Lower lobe of right lung (tissue), 2 donors: ENCODE results near the gene CALM3. TPM values are rescaled to one million over a fixed set of nuclear protein-coding genes. Genes with fewer than 3 reads are reported as not detected.

Experiments used
- ATAC-seq, 2 donors: fragments of 200-7000 bp; cut with Tn5 transposase; one replicate each; pipeline ENCODE4 v1.9.1; 2020 to 2022; ENCODE audit warnings: mild to moderate bottlenecking in 2 of 2, moderate library complexity in 2 of 2
- DNase-seq: peaks from one replicate; pipeline ENCODE4 v3.0.0-alpha.2; 2020
- H3K27ac ChIP-seq: fragments of 200-600 bp; one replicate; pipeline ENCODE4 v1.8.0; 2022
- H3K27me3 ChIP-seq: fragments of 200-600 bp; one replicate; pipeline ENCODE4 v1.8.0; 2022; ENCODE audit warnings: low read depth
- H3K36me3 ChIP-seq: fragments of 200-600 bp; one replicate; pipeline ENCODE4 v1.8.0; 2022; ENCODE audit warnings: mild to moderate bottlenecking
- H3K4me1 ChIP-seq: fragments of 200-600 bp; one replicate; pipeline ENCODE4 v1.8.0; 2022
- H3K4me3 ChIP-seq: fragments of 200-600 bp; one replicate; pipeline ENCODE4 v1.8.0; 2022; ENCODE audit warnings: mild to moderate bottlenecking
- H3K9me3 ChIP-seq: fragments of 200-600 bp; one replicate; pipeline ENCODE4 v1.8.0; 2022
- CTCF ChIP-seq: fragments of 200-600 bp; IDR thresholded peaks from one replicate; pipeline ENCODE4 v1.8.0; 2022; ENCODE audit warnings: antibody characterized with exemption, mild to moderate bottlenecking
- intact Hi-C: fragments of 100-400 bp; cut with DNase I; formaldehyde crosslinking; loops from one replicate; pipeline ENCODE4 v1.11.0; 2022
- total RNA-seq: library from RNA; stranded (reverse); fragmentation: NEBNext Ultra II Directional; extraction: Animal tissue kit (Norgen Biotek cat#: 25700); gene quantifications from one replicate; pipeline ENCODE4 v1.2.1, GENCODE V29; 2021
- donor health status: DM: no; HTN: yes; CAD: no; lungs with severe emphysema.

CALM3 gene
- total RNA-seq, 1 donor from 2014 or later = 155 TPM

- Histone ChIP-seq H3K27ac (no peak overlapping the region), H3K27me3 (peaks cover 47% of the 10 kb centered on the region), H3K4me3 (no peak overlapping the region), H3K36me3 (no peaks in the 10 kb centered on the region), H3K9me3 (no peaks in the 10 kb centered on the region), H3K4me1 (peaks cover 5% of the 10 kb centered on the region)
- ATAC-seq = no peak
- intact Hi-C loops = no loop called here
- no peak for DNase-seq
- no peak for TF ChIP-seq CTCF
These were observed 53.6 kb downstream of the CALM3 start for GRCh38 chr19:46654621-46655152.

GRCh38 chr19:46656541-46656940, 55.4 kb downstream of the CALM3 start:
- H3K4me1 ChIP-seq = peaks cover 18% of the 10 kb centered on the region
- no peaks in the 10 kb centered on the region for H3K36me3 ChIP-seq
- H3K27me3 ChIP-seq = peaks cover 54% of the 10 kb centered on the region
- DNase-seq (no peak), ATAC-seq (no peak)
- intact Hi-C loops = no loop called here
- no peaks in the 10 kb centered on the region for H3K9me3 ChIP-seq
- no peak overlapping the region for H3K4me3 ChIP-seq
- TF ChIP-seq CTCF = no peak
- no peak overlapping the region for H3K27ac ChIP-seq

- Histone ChIP-seq H3K27ac (peak overlapping the region; percentile 43), H3K36me3 (no peaks in the 10 kb centered on the region), H3K9me3 (no peaks in the 10 kb centered on the region), H3K27me3 (peaks cover 34% of the 10 kb centered on the region), H3K4me3 (peak overlapping the region; percentile 65), H3K4me1 (peaks cover 26% of the 10 kb centered on the region)
- DNase-seq (peak; percentile 51), ATAC-seq (no peak)
- intact Hi-C loops = loop anchor here (10.0 kb wide), 1 partner anchor 55 kb away; the partner anchor contains the start of gene CALM3
- no peak for TF ChIP-seq CTCF
These were observed 58.2 kb downstream of the CALM3 start for GRCh38 chr19:46659151-46660007.

GRCh38 chr19:46660008-46660517, 58.9 kb downstream of the CALM3 start:
- Histone ChIP-seq H3K4me1 (peaks cover 26% of the 10 kb centered on the region), H3K27ac (peak overlapping the region; percentile 43), H3K4me3 (peak overlapping the region; percentile 65), H3K9me3 (no peaks in the 10 kb centered on the region), H3K36me3 (no peaks in the 10 kb centered on the region), H3K27me3 (peaks cover 34% of the 10 kb centered on the region)
- intact Hi-C loops = loop anchor here (10.0 kb wide), 1 partner anchor 55 kb away; the partner anchor contains the start of gene CALM3
- no peak for ATAC-seq
- no peak for DNase-seq
- TF ChIP-seq CTCF = no peak

Other genes starting within 250 kb of the CALM3 start
- 9.1 TPM for gene CCDC8, start 187.8 kb upstream of the CALM3 start, total RNA-seq
- 0.18 TPM for gene PNMA8C, start 172.4 kb upstream of the CALM3 start, total RNA-seq
- gene PNMA8A, start 129.8 kb upstream of the CALM3 start, total RNA-seq = 1.5 TPM
- 1.5 TPM for gene PNMA8B, start 105.5 kb upstream of the CALM3 start, total RNA-seq
- 6.9 TPM for gene PTGIR, start 23.8 kb downstream of the CALM3 start, total RNA-seq
- not detected for gene GNG8, start 34.9 kb downstream of the CALM3 start, total RNA-seq
- gene DACT3, start 59.9 kb downstream of the CALM3 start, total RNA-seq = 4.9 TPM
- gene PRKD2, start 115.8 kb downstream of the CALM3 start, total RNA-seq = 45.0 TPM
- gene FKRP, start 144.7 kb downstream of the CALM3 start, total RNA-seq = 13.2 TPM
- gene STRN4, start 145.1 kb downstream of the CALM3 start, total RNA-seq = 69.1 TPM
- 120 TPM for gene SLC1A5, start 187.3 kb downstream of the CALM3 start, total RNA-seq
- gene AP2S1, start 249.5 kb downstream of the CALM3 start, total RNA-seq = 120 TPM